PC-9 (cell line): ENCODE measurements around the gene TTLL3. TPM values are rescaled to one million over a fixed set of nuclear protein-coding genes. Genes with fewer than 3 reads are reported as not detected.
"Not testable (repeated sequence)": the region's sequence is repeated elsewhere in the genome, so short reads cannot be mapped to it uniquely, and the experiment has no call there.

Experiments
- BruUV-seq: library from RNA; stranded (reverse); fragments of 400-500 nt; replicated peaks from 2 replicates; lab custom pipeline; 2021; lab: Mats Ljungman, UMichigan
- CTCF ChIA-PET: fragments of 300-600 bp; sonication (Branson Sonifier 250); formaldehyde crosslinking; loops from one replicate; lab custom pipeline; 2022; ENCODE audit warnings: antibody characterized with exemption; lab: Charles Lee
- POLR2A ChIA-PET: fragments of 300-600 bp; sonication (Branson Sonifier 250); formaldehyde crosslinking; loops from one replicate; lab custom pipeline; 2022; ENCODE audit warnings: antibody characterized with exemption; ENCODE audit not compliant: unreplicated experiment; lab: Charles Lee
- DNase-seq, 2 experiments: peaks; one replicate each; pipeline versions ENCODE4 v3.0.0 to v3.0.0-alpha.2; 2015 to 2022; ENCODE audit warnings: mixed read lengths in 1 of 2
- H2AFZ ChIP-seq: fragments of 200-600 bp; sonication (generic); 2 replicates; pipeline ENCODE4 v1.8.1; 2017; ENCODE audit warnings: antibody characterized with exemption
- H3F3A ChIP-seq: fragments of 200-600 bp; sonication (generic); 2 replicates; pipeline ENCODE4 v1.8.1; 2017; ENCODE audit warnings: antibody characterized with exemption, mild to moderate bottlenecking, low read depth; ENCODE audit not compliant: insufficient read depth
- H3K27ac ChIP-seq: fragments of 200-600 bp; sonication (generic); 2 replicates; pipeline ENCODE4 v1.6.1; 2016; ENCODE audit warnings: mixed run types
- H3K27me3 ChIP-seq: fragments of 200-600 bp; sonication (generic); 2 replicates; pipeline ENCODE4 v1.6.1; 2016; ENCODE audit warnings: low read depth, mixed run types; ENCODE audit not compliant: insufficient read depth
- H3K36me3 ChIP-seq: fragments of 200-600 bp; sonication (generic); 2 replicates; pipeline ENCODE4 v1.6.1; 2016; ENCODE audit warnings: low read depth, mixed run types
- H3K4me1 ChIP-seq: fragments of 200-600 bp; sonication (generic); replicated peaks from 2 replicates; pipeline ENCODE4 v1.6.1; 2016; ENCODE audit warnings: mixed run types; ENCODE audit not compliant: insufficient read depth
- H3K4me2 ChIP-seq: fragments of 200-600 bp; sonication (generic); 2 replicates; pipeline ENCODE4 v1.6.1; 2017; ENCODE audit warnings: mixed run types
- H3K4me3 ChIP-seq: fragments of 200-600 bp; sonication (generic); 2 replicates; pipeline ENCODE4 v1.6.1; 2016; ENCODE audit warnings: mixed run types
- H3K79me2 ChIP-seq: fragments of 200-600 bp; sonication (generic); 2 replicates; pipeline ENCODE4 v1.6.1; 2017; ENCODE audit warnings: low read depth, mixed run types
- H3K9me2 ChIP-seq: fragments of 200-600 bp; sonication (generic); 2 replicates; pipeline ENCODE4 v1.8.1; 2017; ENCODE audit warnings: mild to moderate bottlenecking; ENCODE audit not compliant: insufficient read depth
- H3K9me3 ChIP-seq: fragments of 200-600 bp; sonication (generic); 2 replicates; pipeline ENCODE4 v1.8.1; 2016; ENCODE audit warnings: low read depth; ENCODE audit not compliant: insufficient read depth
- H4K20me1 ChIP-seq: fragments of 200-600 bp; sonication (generic); 2 replicates; pipeline ENCODE4 v1.8.1; 2017; ENCODE audit not compliant: insufficient read depth
- CTCF ChIP-seq: fragments of 200-600 bp; sonication (generic); conservative IDR thresholded peaks from 2 replicates; pipeline ENCODE4 v1.6.1; 2017; ENCODE audit warnings: mixed run types, antibody characterized with exemption, mild to moderate bottlenecking, moderate library complexity
- EZH2 ChIP-seq: fragments of 200-600 bp; sonication (generic); IDR thresholded peaks from 2 replicates; pipeline ENCODE4 v1.8.0; 2017; ENCODE audit warnings: antibody characterized with exemption, low read depth
- intact Hi-C: fragments of 100-400 bp; cut with micrococcal nuclease; formaldehyde crosslinking; loops from one replicate; pipeline ENCODE4 v1.10.0; 2022; ENCODE audit not compliant: unreplicated experiment
- total RNA-seq: library from RNA; stranded (reverse); gene quantifications from 2 replicates; pipeline ENCODE4 v1.2.3, GENCODE V29; 2021

TTLL3 gene
- total RNA-seq, 1 experiment from 2014 or later: 21.7 TPM

GRCh38 chr3:9862391-9863057 lies 52.5 kb downstream of the TTLL3 start:
- TF ChIP-seq CTCF (no peak), EZH2 (no peak)
- no TSS peak for BruUV-seq
- no peak overlapping the region for H2AFZ ChIP-seq

GRCh38 chr3:9863058-9863772 lies 53.2 kb downstream of the TTLL3 start:
- CTCF ChIA-PET: no interaction called here
- Histone ChIP-seq H4K20me1 (no peaks in the 10 kb centered on the region), H3K4me3 (no peak overlapping the region), H3K79me2 (no peaks in the 10 kb centered on the region), H3K9me3 (no peaks in the 10 kb centered on the region), H3K27ac (no peak overlapping the region), H2AFZ (no peak overlapping the region), H3K4me1 (peaks cover 43% of the 10 kb centered on the region), H3K9me2 (no peaks in the 10 kb centered on the region), H3F3A (peaks cover 7% of the 10 kb centered on the region), H3K27me3 (no peaks in the 10 kb centered on the region), H3K4me2 (no peak overlapping the region), H3K36me3 (no peaks in the 10 kb centered on the region)
- POLR2A ChIA-PET: no interaction called here
- intact Hi-C loops: no loop called here
- no peak for DNase-seq
- no peak for TF ChIP-seq EZH2
- TF ChIP-seq CTCF: no peak
- no TSS peak for BruUV-seq

More at GRCh38 chr3:9862391-9863057, 52.5 kb downstream of the TTLL3 start:
- Histone ChIP-seq H3K27ac (no peak overlapping the region), H4K20me1 (no peaks in the 10 kb centered on the region), H3K27me3 (no peaks in the 10 kb centered on the region), H3K4me3 (no peak overlapping the region), H3F3A (peaks cover 7% of the 10 kb centered on the region), H3K79me2 (no peaks in the 10 kb centered on the region), H3K9me3 (no peaks in the 10 kb centered on the region), H3K4me1 (peaks cover 43% of the 10 kb centered on the region), H3K4me2 (peak overlapping the region; percentile 54; the same call in 1 of the 2 replicates), H3K36me3 (no peaks in the 10 kb centered on the region), H3K9me2 (no peaks in the 10 kb centered on the region)
- intact Hi-C loops: no loop called here
- ChIA-PET POLR2A (no interaction called here), CTCF (no interaction called here)
- peak in 1 of 2 experiments; percentile 31 for DNase-seq

- Histone ChIP-seq H3F3A (peaks cover 7% of the 10 kb centered on the region), H3K4me3 (peak overlapping the region; percentile 39; the same call in 1 of the 2 replicates), H4K20me1 (no peaks in the 10 kb centered on the region), H3K4me2 (peak overlapping the region; percentile 74), H2AFZ (peak overlapping the region; percentile 56; the same call in 1 of the 2 replicates), H3K36me3 (no peaks in the 10 kb centered on the region), H3K27me3 (no peaks in the 10 kb centered on the region), H3K79me2 (no peaks in the 10 kb centered on the region), H3K9me2 (no peaks in the 10 kb centered on the region), H3K27ac (peak overlapping the region; percentile 64), H3K4me1 (peaks cover 43% of the 10 kb centered on the region), H3K9me3 (no peaks in the 10 kb centered on the region)
- BruUV-seq: no TSS peak
- TF ChIP-seq CTCF (no peak), EZH2 (no peak)
- CTCF ChIA-PET: interaction anchor here (0.7 kb wide), 1 partner anchor 68 kb away, joined by 6 read pairs; no protein-coding TSS in a partner anchor
- peak; percentile 50 to 80 for DNase-seq
- intact Hi-C loops: no loop called here
- POLR2A ChIA-PET: interaction anchor here (0.6 kb wide), 1 partner anchor 47 kb away, joined by 3 read pairs; no protein-coding TSS in a partner anchor
Observed at GRCh38 chr3:9864200-9864927, 54.3 kb downstream of the TTLL3 start.

GRCh38 chr3:9865125-9865637 lies 55.1 kb downstream of the TTLL3 start:
- H3K27me3 ChIP-seq, intact Hi-C loops, H3K9me3 ChIP-seq, CTCF ChIA-PET, H3F3A ChIP-seq, DNase-seq, BruUV-seq, H2AFZ ChIP-seq, H4K20me1 ChIP-seq, H3K79me2 ChIP-seq, POLR2A ChIA-PET, H3K9me2 ChIP-seq, H3K36me3 ChIP-seq: not testable (repeated sequence)
- Histone ChIP-seq H3K4me1 (peaks cover 43% of the 10 kb centered on the region), H3K27ac (peak overlapping the region; percentile 64), H3K4me2 (peak overlapping the region; percentile 74), H3K4me3 (peak overlapping the region; percentile 39; the same call in 1 of the 2 replicates)
